Tibial artery (tissue), 4 donors: Measurements from ENCODE around the gene CTNND2.

Experiments
- DNase-seq, 2 donors: peaks; one replicate each; pipeline ENCODE4 v3.0.0-alpha.2; 2019
- H3K27ac ChIP-seq, 2 donors: fragments of 200-600 bp; sonication (generic) in 1 of 2; 1 replicate in 1 of 2; 2 replicates in 1 of 2; pipeline ENCODE4 v1.5.1; 2018 to 2019; ENCODE audit warnings: mild to moderate bottlenecking in 1 of 2
- H3K27me3 ChIP-seq, 2 donors: fragments of 200-600 bp; sonication (generic) in 1 of 2; one replicate each; pipeline versions ENCODE4 v1.5.1 to v1.6.0; 2016 to 2019
- H3K36me3 ChIP-seq, 3 donors: fragments of 200-600 bp; sonication (generic) in 2 of 3; one replicate each; pipeline ENCODE4 v1.5.1; 2016 to 2019; ENCODE audit warnings: mild to moderate bottlenecking in 2 of 3
- H3K4me1 ChIP-seq, 4 donors: fragments of 200-600 bp; sonication (generic) in 2 of 4; 1 replicate in 3 of 4; 2 replicates in 1 of 4; pipeline ENCODE4 v1.5.1; 2016 to 2019
- H3K4me3 ChIP-seq, 2 donors: fragments of 200-600 bp; sonication (generic) in 1 of 2; 1 replicate in 1 of 2; 2 replicates in 1 of 2; pipeline ENCODE4 v1.5.1; 2018 to 2019; ENCODE audit warnings: mild to moderate bottlenecking in 2 of 2
- H3K9me3 ChIP-seq, 3 donors: fragments of 200-600 bp; sonication (generic) in 1 of 3; one replicate each; pipeline ENCODE4 v1.5.1; 2016 to 2019
- intact Hi-C: fragments of 100-400 bp; cut with DNase I; formaldehyde crosslinking; loops from one replicate; pipeline ENCODE4 v1.15.0; 2023; ENCODE audit warnings: low total_unique reads
- TF ChIP-seq, protein P1 (sequence below), 2 experiments: fragments of 200-600 bp in 1 of 2; fragments of 450-650 bp in 1 of 2; IDR thresholded peaks; one replicate each; pipeline ENCODE4 v1.5.1; 2017 to 2019; ENCODE audit warnings: antibody characterized with exemption in 2 of 2, mild to moderate bottlenecking in 1 of 2, moderate library complexity in 1 of 2

CTNND2 gene

DNA sequence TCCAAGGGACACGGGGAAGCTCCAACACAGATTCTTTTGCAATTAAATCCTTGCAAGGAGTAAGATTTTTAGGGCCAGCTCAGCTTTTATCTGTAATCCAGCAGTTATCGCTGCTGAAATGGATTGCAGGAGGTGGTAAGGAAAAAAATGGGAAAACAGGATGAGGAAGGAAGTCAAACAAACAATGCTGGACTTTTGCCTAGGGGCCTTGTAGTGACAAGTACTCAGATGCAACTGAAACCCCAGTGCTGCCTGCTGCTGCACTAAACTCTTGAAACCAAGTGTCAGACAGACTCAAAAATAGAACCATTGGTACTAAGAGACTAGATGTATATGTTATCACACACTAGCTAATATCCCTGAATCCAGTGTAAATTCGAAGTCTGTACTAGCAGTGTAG lies 309.2 kb downstream of the CTNND2 start:
- intact Hi-C loops = no loop called here
- Histone ChIP-seq H3K27me3 (no peaks in the 10 kb centered on the region), H3K4me1 (no peaks in the 10 kb centered on the region), H3K27ac (no peak overlapping the region), H3K4me3 (no peak overlapping the region), H3K36me3 (no peaks in the 10 kb centered on the region), H3K9me3 (no peaks in the 10 kb centered on the region)
- DNase-seq = no peak
- TF ChIP-seq, protein P1, sequence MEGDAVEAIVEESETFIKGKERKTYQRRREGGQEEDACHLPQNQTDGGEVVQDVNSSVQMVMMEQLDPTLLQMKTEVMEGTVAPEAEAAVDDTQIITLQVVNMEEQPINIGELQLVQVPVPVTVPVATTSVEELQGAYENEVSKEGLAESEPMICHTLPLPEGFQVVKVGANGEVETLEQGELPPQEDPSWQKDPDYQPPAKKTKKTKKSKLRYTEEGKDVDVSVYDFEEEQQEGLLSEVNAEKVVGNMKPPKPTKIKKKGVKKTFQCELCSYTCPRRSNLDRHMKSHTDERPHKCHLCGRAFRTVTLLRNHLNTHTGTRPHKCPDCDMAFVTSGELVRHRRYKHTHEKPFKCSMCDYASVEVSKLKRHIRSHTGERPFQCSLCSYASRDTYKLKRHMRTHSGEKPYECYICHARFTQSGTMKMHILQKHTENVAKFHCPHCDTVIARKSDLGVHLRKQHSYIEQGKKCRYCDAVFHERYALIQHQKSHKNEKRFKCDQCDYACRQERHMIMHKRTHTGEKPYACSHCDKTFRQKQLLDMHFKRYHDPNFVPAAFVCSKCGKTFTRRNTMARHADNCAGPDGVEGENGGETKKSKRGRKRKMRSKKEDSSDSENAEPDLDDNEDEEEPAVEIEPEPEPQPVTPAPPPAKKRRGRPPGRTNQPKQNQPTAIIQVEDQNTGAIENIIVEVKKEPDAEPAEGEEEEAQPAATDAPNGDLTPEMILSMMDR (IDR thresholded peaks at IDR 0.05) = no peak

DNA sequence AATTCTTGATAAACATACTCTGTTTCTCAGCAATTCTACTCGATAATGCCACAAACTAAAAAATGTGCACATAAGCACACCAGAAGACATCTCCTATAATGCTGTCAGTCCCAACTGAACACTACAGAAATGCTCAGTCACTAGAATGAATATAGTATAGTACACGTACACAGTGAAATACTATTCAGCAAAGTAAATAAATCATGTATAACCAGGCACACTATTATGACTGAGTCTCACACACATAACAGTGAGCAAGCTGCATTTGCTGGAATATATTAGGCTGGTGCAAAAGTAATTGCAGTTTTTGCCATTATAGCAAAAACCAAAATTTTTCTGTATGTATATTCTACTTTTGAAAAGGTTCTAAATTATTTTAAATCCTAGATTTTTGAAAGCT lies 310.2 kb downstream of the CTNND2 start:
- H3K4me3 ChIP-seq = no peak overlapping the region
- DNase-seq = no peak
- no peak overlapping the region for H3K27ac ChIP-seq
- intact Hi-C loops = no loop called here
- no peaks in the 10 kb centered on the region for H3K36me3 ChIP-seq
- H3K27me3 ChIP-seq = no peaks in the 10 kb centered on the region
- no peaks in the 10 kb centered on the region for H3K4me1 ChIP-seq
- H3K9me3 ChIP-seq = no peaks in the 10 kb centered on the region
- TF ChIP-seq, protein P1 (IDR thresholded peaks at IDR 0.05) = no peak

DNA sequence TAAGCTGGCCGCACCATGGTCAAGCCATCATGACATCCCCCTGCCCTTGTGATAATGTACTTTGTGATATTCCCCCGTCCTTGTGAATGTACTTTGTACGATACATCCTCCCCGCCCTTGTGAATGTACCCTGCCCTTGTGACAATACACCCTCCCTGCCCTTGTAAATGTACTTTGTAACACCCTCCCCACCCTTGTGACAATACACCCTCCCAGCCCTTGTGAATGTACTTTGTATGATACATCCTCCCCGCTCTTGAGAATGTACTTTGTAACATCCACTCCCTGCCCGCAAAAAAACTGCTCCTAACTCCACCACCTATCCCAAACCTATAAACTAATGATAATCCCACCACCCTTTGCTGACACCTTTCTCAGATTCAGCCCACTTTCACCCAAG lies 313.8 kb downstream of the CTNND2 start:
- no peak for DNase-seq
- H3K9me3 ChIP-seq = no peaks in the 10 kb centered on the region
- intact Hi-C loops = no loop called here
- H3K36me3 ChIP-seq = no peaks in the 10 kb centered on the region
- no peaks in the 10 kb centered on the region for H3K27me3 ChIP-seq
- H3K27ac ChIP-seq = no peak overlapping the region
- H3K4me3 ChIP-seq = no peak overlapping the region
- TF ChIP-seq, protein P1 (IDR thresholded peaks at IDR 0.05) = no peak
- H3K4me1 ChIP-seq = no peaks in the 10 kb centered on the region

DNA sequence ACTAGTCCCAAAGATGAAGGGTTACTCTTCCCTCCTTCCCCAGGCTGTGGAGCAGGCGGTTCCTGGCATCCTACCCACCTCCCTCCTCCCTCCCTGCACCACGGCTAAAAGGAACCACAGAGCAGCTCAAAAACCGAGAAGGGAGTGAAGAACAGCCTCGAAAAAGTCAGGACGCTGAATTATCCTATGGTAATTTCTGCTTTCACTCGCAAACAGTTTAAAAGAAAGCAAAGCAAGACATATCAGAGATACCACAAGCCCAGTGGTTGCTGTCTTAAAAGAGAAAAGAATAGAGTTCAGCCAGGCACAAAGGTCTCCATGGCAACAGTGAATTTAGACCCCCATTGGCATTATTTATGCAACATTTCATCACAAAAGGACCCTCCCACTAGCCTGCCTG lies 315.4 kb downstream of the CTNND2 start:
- no peak for DNase-seq
- Histone ChIP-seq H3K27ac (no peak overlapping the region), H3K36me3 (no peaks in the 10 kb centered on the region), H3K4me1 (no peaks in the 10 kb centered on the region), H3K4me3 (no peak overlapping the region), H3K9me3 (no peaks in the 10 kb centered on the region), H3K27me3 (no peaks in the 10 kb centered on the region)
- TF ChIP-seq, protein P1 (IDR thresholded peaks at IDR 0.05) = no peak
- intact Hi-C loops = no loop called here

DNA sequence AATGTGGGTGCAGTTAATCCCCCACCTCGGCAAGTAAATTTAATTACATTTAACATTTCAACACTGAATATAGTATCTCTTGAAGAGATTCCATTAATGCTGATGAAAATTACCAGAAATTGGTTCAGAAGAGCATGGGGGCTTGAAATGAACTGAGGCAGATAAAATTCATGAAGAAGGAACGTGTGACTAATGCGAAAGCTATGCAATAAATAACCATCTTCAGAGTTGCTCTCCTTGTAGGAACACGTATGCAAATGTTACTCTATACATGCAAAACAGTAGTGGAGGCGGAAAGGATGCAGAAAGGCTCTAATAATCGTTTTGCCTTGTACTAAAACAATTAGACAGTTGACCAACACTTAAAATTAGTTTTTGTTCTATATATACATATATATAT lies 320.2 kb downstream of the CTNND2 start:
- no peaks in the 10 kb centered on the region for H3K4me1 ChIP-seq
- no peaks in the 10 kb centered on the region for H3K27me3 ChIP-seq
- H3K27ac ChIP-seq = no peak overlapping the region
- H3K9me3 ChIP-seq = no peaks in the 10 kb centered on the region
- no peak for DNase-seq
- no peak overlapping the region for H3K4me3 ChIP-seq
- H3K36me3 ChIP-seq = no peaks in the 10 kb centered on the region
- TF ChIP-seq, protein P1 (IDR thresholded peaks at IDR 0.05) = no peak
- intact Hi-C loops = loop anchor here (5.0 kb wide), 1 partner anchor 167 kb away; no protein-coding TSS in a partner anchor

DNA sequence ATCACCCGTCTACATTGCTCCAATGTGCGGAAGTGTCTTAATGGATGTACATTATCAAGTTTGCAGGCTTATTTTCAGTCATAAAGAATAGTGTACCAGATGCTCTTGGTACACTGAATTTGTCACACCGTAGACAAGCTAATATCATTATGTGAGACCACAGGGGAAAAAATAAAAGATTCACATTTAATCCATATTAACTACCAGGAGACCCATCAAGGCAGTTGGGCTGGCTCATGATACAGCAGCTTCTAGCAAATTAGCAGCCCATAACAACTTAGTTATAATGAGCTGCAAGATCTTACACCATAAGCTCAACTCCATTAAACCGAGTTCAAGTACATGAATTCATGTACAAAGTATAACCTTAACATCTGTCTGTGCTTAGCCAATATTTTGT lies 324.9 kb downstream of the CTNND2 start:
- H3K9me3 ChIP-seq = no peaks in the 10 kb centered on the region
- no peak overlapping the region for H3K4me3 ChIP-seq
- intact Hi-C loops = no loop called here
- H3K27me3 ChIP-seq = no peaks in the 10 kb centered on the region
- DNase-seq = no peak
- H3K27ac ChIP-seq = no peak overlapping the region
- H3K36me3 ChIP-seq = no peaks in the 10 kb centered on the region
- no peaks in the 10 kb centered on the region for H3K4me1 ChIP-seq
- TF ChIP-seq, protein P1 (IDR thresholded peaks at IDR 0.05) = no peak
